HCT116 (cell line): Measurements from ENCODE around the gene SLC35G2. TPM values are rescaled to one million over a fixed set of nuclear protein-coding genes. Genes with fewer than 3 reads are reported as not detected.
"Not testable (repeated sequence)": the region's sequence is repeated elsewhere in the genome, so short reads cannot be mapped to it uniquely, and the experiment has no call there.

Experiments
- ATAC-seq: fragments of 200-7000 bp; cut with Tn5 transposase; 2 replicates; pipeline ENCODE4 v1.9.1; 2020; ENCODE audit warnings: mild to moderate bottlenecking, moderate library complexity
- BruUV-seq: library from RNA; stranded (reverse); fragments of 400-500 nt; replicated peaks from 2 replicates; lab custom pipeline; 2021; lab: Mats Ljungman, UMichigan
- CTCF ChIA-PET: fragments of 300-600 bp; sonication (Branson Sonifier 250); formaldehyde crosslinking; loops from one replicate; lab custom pipeline; 2021; ENCODE audit warnings: antibody characterized with exemption; lab: Charles Lee
- POLR2A ChIA-PET: fragments of 300-600, 350-600 bp; sonication (Branson Sonifier 250); formaldehyde crosslinking; loops from one replicate; lab custom pipeline; 2021; ENCODE audit warnings: antibody characterized with exemption; lab: Charles Lee
- RAD21 ChIA-PET, 2 experiments: fragments of 300-600 bp; sonication (Branson Sonifier 250); formaldehyde crosslinking; loops; one replicate each; lab custom pipeline; 2023; ENCODE audit warnings: low total read pairs in 2 of 2; ENCODE audit not compliant: uncharacterized antibody in 2 of 2, unreplicated experiment in 2 of 2, low non-redundant PET in 1 of 2; lab: Charles Lee
- DNase-seq: peaks from one replicate; pipeline ENCODE4 v3.0.0-alpha.2; 2010; ENCODE audit warnings: low read depth, low spot score
- H2AFZ ChIP-seq: fragments of 200-600 bp; shearing (Covaris generic), sonication (generic); 2 replicates; pipeline ENCODE4 v1.6.1; 2017; ENCODE audit warnings: low read depth, mixed run types, mixed read lengths, antibody characterized with exemption, low read length; ENCODE audit not compliant: poor library complexity, severe bottlenecking
- H3K27ac ChIP-seq: 2 replicates; pipeline ENCODE4 v1.5.1; 2012; ENCODE audit warnings: low read depth, low read length
- H3K27me3 ChIP-seq: fragments of 200-600 bp; sonication (generic); 2 replicates; pipeline ENCODE4 v1.6.1; 2016; ENCODE audit warnings: mixed run types, low read length, mixed read lengths; ENCODE audit not compliant: insufficient read depth
- H3K36me3 ChIP-seq, 2 experiments: fragments of 200-500 bp in 1 of 2; fragments of 200-600 bp in 1 of 2; sonication (Bioruptor generic) in 1 of 2; sonication (generic) in 1 of 2; 2 replicates each; pipeline versions ENCODE4 v1.5.1 to v1.6.1; 2014 to 2016; ENCODE audit warnings: low read length in 2 of 2, inconsistent platforms in 1 of 2, mixed read lengths in 1 of 2, mixed run types in 1 of 2; ENCODE audit not compliant: insufficient read depth in 2 of 2, control insufficient read depth in 1 of 2
- H3K4me1 ChIP-seq, 2 experiments: fragments of 200-600 bp in 1 of 2; sonication (generic) in 1 of 2; 2 replicates each; pipeline versions ENCODE4 v1.5.1 to v1.6.1; 2012 to 2017; ENCODE audit warnings: low read length in 2 of 2, inconsistent platforms in 1 of 2, mild to moderate bottlenecking in 1 of 2, mixed read lengths in 1 of 2, mixed run types in 1 of 2, moderate library complexity in 1 of 2; ENCODE audit not compliant: insufficient read depth in 2 of 2, control insufficient read depth in 1 of 2
- H3K4me2 ChIP-seq: fragments of 200-600 bp; sonication (generic); 2 replicates; pipeline ENCODE4 v1.6.1; 2017; ENCODE audit warnings: mixed run types, low read length, mixed read lengths
- H3K4me3 ChIP-seq, 2 experiments: fragments of 200-600 bp in 1 of 2; sonication (generic) in 1 of 2; replicated peaks in 1 of 2; 2 replicates each; pipeline ENCODE4 v1.5.1; 2011 to 2016; ENCODE audit warnings: low read length in 2 of 2, control low read depth in 1 of 2, low read depth in 1 of 2, mild to moderate bottlenecking in 1 of 2, mixed read lengths in 1 of 2, mixed run types in 1 of 2
- H3K79me2 ChIP-seq: fragments of 200-600 bp; sonication (generic); 2 replicates; pipeline ENCODE4 v1.6.1; 2017; ENCODE audit warnings: mild to moderate bottlenecking, mixed run types, low read length, moderate library complexity, mixed read lengths; ENCODE audit not compliant: insufficient read depth
- H3K9ac ChIP-seq: fragments of 200-600 bp; sonication (generic); 2 replicates; pipeline ENCODE4 v1.6.1; 2016; ENCODE audit warnings: low read length, mixed read lengths
- H3K9me2 ChIP-seq: fragments of 200-600 bp; sonication (generic), shearing (Covaris generic); 2 replicates; pipeline ENCODE4 v1.6.1; 2017; ENCODE audit warnings: mixed run types, mild to moderate bottlenecking, moderate library complexity; ENCODE audit not compliant: insufficient read depth
- H3K9me3 ChIP-seq, 2 experiments: fragments of 200-500 bp in 1 of 2; fragments of 200-600 bp in 1 of 2; sonication (Bioruptor generic) in 1 of 2; sonication (generic) in 1 of 2; 2 replicates each; pipeline ENCODE4 v1.6.1; 2014 to 2017; ENCODE audit warnings: low read length in 2 of 2, mixed read lengths in 2 of 2, inconsistent platforms in 1 of 2, low read depth in 1 of 2, mild to moderate bottlenecking in 1 of 2, mixed run types in 1 of 2, moderate library complexity in 1 of 2; ENCODE audit not compliant: control insufficient read depth in 1 of 2, insufficient read depth in 1 of 2
- H4K20me1 ChIP-seq: fragments of 200-600 bp; sonication (generic), shearing (Covaris generic); 2 replicates; pipeline ENCODE4 v1.6.1; 2017; ENCODE audit warnings: mixed run types, mild to moderate bottlenecking, moderate library complexity; ENCODE audit not compliant: insufficient read depth
- ATF3 ChIP-seq: IDR thresholded peaks from 2 replicates; pipeline ENCODE4 v1.6.1; 2012
- CBX3 ChIP-seq: IDR thresholded peaks from 2 replicates; pipeline ENCODE4 v1.6.1; 2012; ENCODE audit warnings: low read depth
- CEBPB ChIP-seq: IDR thresholded peaks from 2 replicates; pipeline ENCODE4 v1.6.1; 2012; ENCODE audit warnings: low read depth
- EGR1 ChIP-seq: IDR thresholded peaks from 2 replicates; pipeline ENCODE4 v1.6.1; 2012; ENCODE audit warnings: low read depth
- EZH2 ChIP-seq: fragments of 200-600 bp; sonication (generic); IDR thresholded peaks from 2 replicates; pipeline ENCODE4 v1.6.1; 2017; ENCODE audit warnings: antibody characterized with exemption, mixed run types
- JUND ChIP-seq: IDR thresholded peaks from 2 replicates; pipeline ENCODE4 v1.6.1; 2012
- MAX ChIP-seq: IDR thresholded peaks from 2 replicates; pipeline ENCODE4 v1.6.1; 2012
- POLR2A ChIP-seq: IDR thresholded peaks from 2 replicates; pipeline ENCODE4 v1.7.0; 2011; ENCODE audit warnings: borderline replicate concordance; ENCODE audit not compliant: insufficient read depth, insufficient read length; ENCODE audit errors: extremely low read depth
- RAD21 ChIP-seq: IDR thresholded peaks from 2 replicates; pipeline ENCODE4 v1.6.1; 2012; ENCODE audit warnings: low read depth, mild to moderate bottlenecking
- REST ChIP-seq: IDR thresholded peaks from 2 replicates; pipeline ENCODE4 v1.6.1; 2012; ENCODE audit warnings: low read depth
- YY1 ChIP-seq: IDR thresholded peaks from 2 replicates; pipeline ENCODE4 v1.6.1; 2011; ENCODE audit warnings: low read length, low read depth, moderate library complexity, mild to moderate bottlenecking; ENCODE audit not compliant: insufficient replicate concordance; ENCODE audit errors: extremely low read depth
- ZNF274 ChIP-seq: fragments of 200-500 bp; sonication (Bioruptor generic); IDR thresholded peaks from 2 replicates; pipeline ENCODE4 v1.6.1; 2014; ENCODE audit warnings: mild to moderate bottlenecking, low read depth, low read length, inconsistent platforms
- intact Hi-C: fragments of 100-400 bp; cut with micrococcal nuclease; formaldehyde crosslinking; loops from 2 replicates; pipeline ENCODE4 v1.10.0; 2022
- total RNA-seq: library from RNA; stranded (reverse); gene quantifications from one replicate; pipeline ENCODE4 v1.2.1, GENCODE V29; 2021; ENCODE audit not compliant: unreplicated experiment

SLC35G2 gene
- total RNA-seq, 1 experiment from 2014 or later, result 3.3 TPM

GRCh38 chr3:136872258-136872657 is 53.3 kb downstream of the SLC35G2 start:
- BruUV-seq, H3K4me3 ChIP-seq, H3K4me2 ChIP-seq, H3K36me3 ChIP-seq, POLR2A ChIA-PET, H3K9me3 ChIP-seq, H3K9ac ChIP-seq, CTCF ChIA-PET, H4K20me1 ChIP-seq, ATAC-seq, H3K27me3 ChIP-seq, H2AFZ ChIP-seq, intact Hi-C loops, H3K27ac ChIP-seq, H3K9me2 ChIP-seq, RAD21 ChIA-PET, H3K4me1 ChIP-seq, DNase-seq: not testable (repeated sequence)
- peaks cover 87% of the 10 kb centered on the region for H3K79me2 ChIP-seq

- BruUV-seq, RAD21 ChIA-PET: not testable (repeated sequence)
Measured at GRCh38 chr3:136879510-136879909, 60.6 kb downstream of the SLC35G2 start.

GRCh38 chr3:136882571-136882970 is 63.6 kb downstream of the SLC35G2 start:
- CTCF ChIA-PET, result no interaction called here
- peaks cover 7% of the 10 kb centered on the region; the same call in 1 of the 2 replicates for H4K20me1 ChIP-seq
- 0 out of 2 replicates have a peak, but pooled peaks have one; percentile 58 for ATAC-seq
- TF ChIP-seq MAX, result no peak
- no peak for TF ChIP-seq CEBPB
- no peak for TF ChIP-seq YY1
- TF ChIP-seq CBX3, result no peak
- TF ChIP-seq POLR2A, result no peak
- no peak for TF ChIP-seq ATF3
- no peak for TF ChIP-seq EGR1
- TF ChIP-seq JUND, result no peak
- TF ChIP-seq RAD21, result no peak
- no peak for TF ChIP-seq EZH2
- TF ChIP-seq REST, result no peak
- TF ChIP-seq ZNF274, result no peak

More at GRCh38 chr3:136879510-136879909, 60.6 kb downstream of the SLC35G2 start:
- H3K27ac ChIP-seq, H3K4me2 ChIP-seq, H4K20me1 ChIP-seq, H3K9me2 ChIP-seq, intact Hi-C loops, H3K36me3 ChIP-seq, H3K4me3 ChIP-seq, ATAC-seq, H2AFZ ChIP-seq, CTCF ChIA-PET, DNase-seq, H3K9ac ChIP-seq, POLR2A ChIA-PET, H3K9me3 ChIP-seq, H3K4me1 ChIP-seq, H3K27me3 ChIP-seq: not testable (repeated sequence)
- peaks cover 81% of the 10 kb centered on the region for H3K79me2 ChIP-seq

More at GRCh38 chr3:136882571-136882970, 63.6 kb downstream of the SLC35G2 start:
- intact Hi-C loops, result no loop called here
- H3K79me2 ChIP-seq, result peaks cover 90% of the 10 kb centered on the region
- H3K9ac ChIP-seq, result no peak overlapping the region
- H3K27ac ChIP-seq, result no peak overlapping the region
- H3K9me3 ChIP-seq, result no peaks in the 10 kb centered on the region
- no peaks in the 10 kb centered on the region for H3K9me2 ChIP-seq
- H3K36me3 ChIP-seq, result no peaks in the 10 kb centered on the region
- BruUV-seq, result no TSS peak
- ChIA-PET RAD21 (no interaction called here), POLR2A (no interaction called here)
- no peak overlapping the region for H3K4me2 ChIP-seq
- no peak overlapping the region for H3K4me3 ChIP-seq
- no peaks in the 10 kb centered on the region for H3K4me1 ChIP-seq
- H2AFZ ChIP-seq, result no peak overlapping the region
- no peaks in the 10 kb centered on the region for H3K27me3 ChIP-seq
- no peak for DNase-seq
